ENCODE data around the gene STAB1. TPM values are rescaled to one million over a fixed set of nuclear protein-coding genes. Genes with fewer than 3 reads are reported as not detected.

The STAB1 gene, protein sequence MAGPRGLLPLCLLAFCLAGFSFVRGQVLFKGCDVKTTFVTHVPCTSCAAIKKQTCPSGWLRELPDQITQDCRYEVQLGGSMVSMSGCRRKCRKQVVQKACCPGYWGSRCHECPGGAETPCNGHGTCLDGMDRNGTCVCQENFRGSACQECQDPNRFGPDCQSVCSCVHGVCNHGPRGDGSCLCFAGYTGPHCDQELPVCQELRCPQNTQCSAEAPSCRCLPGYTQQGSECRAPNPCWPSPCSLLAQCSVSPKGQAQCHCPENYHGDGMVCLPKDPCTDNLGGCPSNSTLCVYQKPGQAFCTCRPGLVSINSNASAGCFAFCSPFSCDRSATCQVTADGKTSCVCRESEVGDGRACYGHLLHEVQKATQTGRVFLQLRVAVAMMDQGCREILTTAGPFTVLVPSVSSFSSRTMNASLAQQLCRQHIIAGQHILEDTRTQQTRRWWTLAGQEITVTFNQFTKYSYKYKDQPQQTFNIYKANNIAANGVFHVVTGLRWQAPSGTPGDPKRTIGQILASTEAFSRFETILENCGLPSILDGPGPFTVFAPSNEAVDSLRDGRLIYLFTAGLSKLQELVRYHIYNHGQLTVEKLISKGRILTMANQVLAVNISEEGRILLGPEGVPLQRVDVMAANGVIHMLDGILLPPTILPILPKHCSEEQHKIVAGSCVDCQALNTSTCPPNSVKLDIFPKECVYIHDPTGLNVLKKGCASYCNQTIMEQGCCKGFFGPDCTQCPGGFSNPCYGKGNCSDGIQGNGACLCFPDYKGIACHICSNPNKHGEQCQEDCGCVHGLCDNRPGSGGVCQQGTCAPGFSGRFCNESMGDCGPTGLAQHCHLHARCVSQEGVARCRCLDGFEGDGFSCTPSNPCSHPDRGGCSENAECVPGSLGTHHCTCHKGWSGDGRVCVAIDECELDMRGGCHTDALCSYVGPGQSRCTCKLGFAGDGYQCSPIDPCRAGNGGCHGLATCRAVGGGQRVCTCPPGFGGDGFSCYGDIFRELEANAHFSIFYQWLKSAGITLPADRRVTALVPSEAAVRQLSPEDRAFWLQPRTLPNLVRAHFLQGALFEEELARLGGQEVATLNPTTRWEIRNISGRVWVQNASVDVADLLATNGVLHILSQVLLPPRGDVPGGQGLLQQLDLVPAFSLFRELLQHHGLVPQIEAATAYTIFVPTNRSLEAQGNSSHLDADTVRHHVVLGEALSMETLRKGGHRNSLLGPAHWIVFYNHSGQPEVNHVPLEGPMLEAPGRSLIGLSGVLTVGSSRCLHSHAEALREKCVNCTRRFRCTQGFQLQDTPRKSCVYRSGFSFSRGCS (N-terminal part only)
- not detected in 2 replicates for total RNA-seq (2014; rRNA removed; shearing (Covaris generic); ENCODE audit: low replicate concordance)

DNA sequence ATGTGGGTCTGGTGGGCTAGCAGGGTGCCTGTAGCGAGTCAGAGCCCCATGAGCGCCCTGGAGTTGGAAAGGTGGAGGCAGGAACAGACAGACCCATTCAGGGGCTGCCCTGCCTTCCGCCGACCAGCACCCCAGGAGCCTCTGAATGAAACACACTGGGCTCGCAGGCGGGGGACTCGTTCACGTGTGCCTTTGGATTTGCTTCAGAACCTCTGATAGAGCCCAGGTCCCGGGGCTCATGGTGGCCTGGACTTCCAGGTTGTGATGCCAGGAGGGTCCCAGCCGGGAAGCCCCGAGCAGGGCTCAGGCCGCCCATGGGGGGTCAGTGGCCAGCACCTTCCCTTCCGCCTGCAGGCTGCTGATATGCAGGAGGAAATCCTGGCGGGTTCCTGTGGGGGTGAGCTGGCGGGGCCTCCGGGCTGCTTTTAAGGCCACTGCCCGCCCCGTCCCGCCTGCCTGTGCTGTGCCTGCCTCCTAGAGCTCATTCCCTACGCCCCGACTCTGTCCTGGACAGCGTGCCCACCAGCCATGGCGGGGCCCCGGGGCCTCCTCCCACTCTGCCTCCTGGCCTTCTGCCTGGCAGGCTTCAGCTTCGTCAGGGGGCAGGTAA is at the start of gene STAB1:
STAB1 (plus strand) TSS at position 453 of the 610 bp plus-strand sequence; CDS start at position 529, 76 bp downstream.
- no peak within 1 kb of the TSS for H3K4me3 ChIP-seq (ENCODE audit: low read length)
- DNase-seq = no peak
- no peak within 1 kb of the TSS for H3K4me2 ChIP-seq (ENCODE audit: low read depth, low read length, poor library complexity, severe bottlenecking)
- no peaks in the 10 kb centered on the region for H3K9me3 ChIP-seq (ENCODE audit: low read length)
- no peak within 1 kb of the TSS for H3K9ac ChIP-seq (ENCODE audit: low read length)
- no peak within 1 kb of the TSS for H3K27ac ChIP-seq (ENCODE audit: low read length)
- H3K27me3 ChIP-seq (ENCODE audit: low read length) = no peaks in the 10 kb centered on the region
- no peaks in the 10 kb centered on the region for H4K20me1 ChIP-seq (ENCODE audit: insufficient read depth, low read depth, low read length)
- no peaks in the 10 kb centered on the region for H3K79me2 ChIP-seq (ENCODE audit: low read length)
- no peak within 1 kb of the TSS for H2AFZ ChIP-seq (ENCODE audit: low read length)
- no peaks in the 10 kb centered on the region for H3K9me2 ChIP-seq (replicated peaks; ENCODE audit: insufficient read depth, low read length)
- no peaks in the 10 kb centered on the region for H3K4me1 ChIP-seq (ENCODE audit: low read length)
- H3K36me3 ChIP-seq (ENCODE audit: insufficient read depth, low read length) = 0 out of 2 replicates have a peak, but pooled peaks cover 2% of the 10 kb centered on the region

DNA sequence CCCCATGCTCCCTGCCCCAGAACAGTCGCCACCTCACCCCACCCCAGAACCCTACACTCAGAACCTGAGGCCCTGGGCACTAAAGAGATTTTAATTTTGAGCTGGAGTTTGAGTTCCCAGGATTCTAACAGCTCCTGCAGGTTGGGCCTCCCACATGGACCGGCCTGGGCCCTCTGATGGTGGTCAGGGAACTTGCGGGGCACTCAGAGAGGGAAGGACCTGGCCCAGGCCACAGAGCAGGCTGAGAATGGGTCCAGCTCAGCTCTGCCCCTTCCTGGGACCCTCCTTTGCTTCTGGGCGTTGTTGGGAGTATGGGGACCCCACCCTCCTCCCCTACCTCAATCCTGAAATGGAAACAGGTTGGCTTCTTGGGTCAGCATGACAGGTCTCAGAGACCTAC is 49.1 kb upstream of the STAB1 start:
- H3K4me2 ChIP-seq (ENCODE audit: low read depth, low read length, poor library complexity, severe bottlenecking) = no peak overlapping the region
- H4K20me1 ChIP-seq (ENCODE audit: insufficient read depth, low read depth, low read length) = no peaks in the 10 kb centered on the region
- no peak for DNase-seq

DNA sequence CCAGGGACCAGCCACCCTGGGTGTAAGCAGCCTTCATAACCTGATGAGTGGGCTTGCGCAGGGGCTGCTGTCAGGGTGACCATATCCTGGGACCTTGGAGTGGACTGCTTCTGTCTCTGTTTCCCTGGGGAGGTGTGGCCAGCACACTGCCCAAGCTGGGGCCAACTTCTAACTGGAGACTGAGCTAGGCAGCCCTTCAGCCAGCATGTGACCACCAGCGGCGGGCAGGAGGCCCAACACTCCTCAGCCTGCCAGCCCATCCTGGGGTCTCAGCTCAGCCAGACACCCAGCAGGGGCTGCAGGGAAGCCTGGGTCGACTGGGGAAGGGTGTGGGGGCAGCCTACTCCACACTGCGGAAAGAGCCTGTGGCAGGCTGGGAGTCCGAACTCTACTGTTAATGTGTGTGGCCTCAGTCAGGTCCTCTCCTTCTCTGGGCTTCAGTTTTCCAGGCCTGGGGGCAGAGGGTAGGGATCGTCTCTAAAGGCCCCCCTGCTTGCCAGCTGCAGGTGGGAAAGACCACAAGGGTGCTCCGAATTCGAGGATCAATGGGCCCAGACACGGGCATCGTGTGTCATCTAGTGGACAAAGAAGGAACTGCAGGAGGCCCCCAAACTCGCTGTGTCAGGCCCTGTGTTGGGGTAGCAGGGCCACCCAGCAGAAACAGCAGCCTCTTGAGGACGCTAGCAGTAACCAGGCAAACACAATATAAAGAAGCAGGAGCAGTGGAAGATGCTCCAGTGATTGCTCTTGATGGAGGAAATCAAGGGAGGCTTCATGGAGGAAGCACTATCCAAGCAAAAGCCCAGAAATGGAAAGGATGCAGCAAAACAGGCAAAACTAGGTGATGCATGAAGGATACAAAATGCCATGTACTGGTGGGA is 48.3 kb upstream of the STAB1 start:
- H3K36me3 ChIP-seq (ENCODE audit: insufficient read depth, low read length) = no peaks in the 10 kb centered on the region
- no peaks in the 10 kb centered on the region for H3K27me3 ChIP-seq (ENCODE audit: low read length)
- no peaks in the 10 kb centered on the region for H3K9me3 ChIP-seq (ENCODE audit: low read length)
- no peaks in the 10 kb centered on the region for H3K79me2 ChIP-seq (ENCODE audit: low read length)
- H3K27ac ChIP-seq (ENCODE audit: low read length) = no peak overlapping the region
- no peaks in the 10 kb centered on the region for H4K20me1 ChIP-seq (ENCODE audit: insufficient read depth, low read depth, low read length)
- H3K9ac ChIP-seq (ENCODE audit: low read length) = no peak overlapping the region
- no peak overlapping the region for H3K4me2 ChIP-seq (ENCODE audit: low read depth, low read length, poor library complexity, severe bottlenecking)
- H3K9me2 ChIP-seq (replicated peaks; ENCODE audit: insufficient read depth, low read length) = no peaks in the 10 kb centered on the region
- no peak overlapping the region for H3K4me3 ChIP-seq (ENCODE audit: low read length)
- peak; percentile 93 for DNase-seq
- H2AFZ ChIP-seq (ENCODE audit: low read length) = no peak overlapping the region
- peaks cover 6% of the 10 kb centered on the region; the same call in 1 of the 2 replicates for H3K4me1 ChIP-seq (ENCODE audit: low read length)

More for the DNA sequence above, 49.1 kb upstream of the STAB1 start:
- Histone ChIP-seq H3K36me3 (ENCODE audit: insufficient read depth, low read length) (no peaks in the 10 kb centered on the region), H3K79me2 (ENCODE audit: low read length) (no peaks in the 10 kb centered on the region), H2AFZ (ENCODE audit: low read length) (no peak overlapping the region), H3K9me3 (ENCODE audit: low read length) (no peaks in the 10 kb centered on the region), H3K4me3 (ENCODE audit: low read length) (no peak overlapping the region), H3K9ac (ENCODE audit: low read length) (no peak overlapping the region), H3K9me2 (replicated peaks; ENCODE audit: insufficient read depth, low read length) (no peaks in the 10 kb centered on the region), H3K4me1 (ENCODE audit: low read length) (peaks cover 6% of the 10 kb centered on the region; the same call in 1 of the 2 replicates), H3K27ac (ENCODE audit: low read length) (no peak overlapping the region), H3K27me3 (ENCODE audit: low read length) (no peaks in the 10 kb centered on the region)

DNA sequence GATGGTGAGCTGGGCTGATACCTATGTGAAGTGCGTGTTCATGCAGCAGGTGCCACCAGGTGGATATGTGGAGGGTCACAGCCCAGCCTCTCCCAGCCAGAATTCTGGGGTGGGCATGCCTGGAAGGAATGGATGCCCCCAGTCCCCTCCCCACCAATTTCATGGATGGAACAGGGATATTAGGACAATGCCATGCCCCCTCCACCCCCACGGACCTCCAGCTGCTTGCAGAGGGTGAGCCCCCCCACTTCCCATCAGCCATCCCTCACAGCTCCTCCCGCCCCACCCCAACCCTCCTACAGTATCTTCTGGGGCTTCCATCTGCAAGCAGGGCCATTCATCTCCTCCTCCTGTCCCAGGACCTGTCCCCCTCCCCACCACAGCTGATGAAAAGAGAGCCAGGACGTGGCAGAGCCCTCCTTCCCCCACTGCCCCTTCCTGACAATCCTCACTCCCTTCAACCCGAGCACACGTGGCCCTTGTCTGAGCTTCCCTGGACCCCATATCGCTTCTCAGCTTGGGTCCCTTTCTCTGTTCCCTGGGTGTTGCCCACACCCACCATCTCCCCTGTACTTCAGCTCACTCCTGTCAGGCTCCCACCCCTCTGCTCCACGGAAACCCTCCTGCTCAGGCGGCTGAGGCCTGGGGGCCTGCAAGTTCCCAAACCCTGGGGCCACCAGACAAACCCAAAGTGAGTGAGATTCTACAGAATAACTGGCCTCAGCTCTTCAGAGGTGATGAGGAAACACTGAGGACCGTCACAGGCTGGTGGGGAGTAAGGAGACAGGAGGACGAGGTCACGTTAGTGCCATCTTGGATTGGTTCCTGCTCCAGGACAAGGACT is 47.4 kb upstream of the STAB1 start:
- Histone ChIP-seq H2AFZ (ENCODE audit: low read length) (no peak overlapping the region), H3K9me3 (ENCODE audit: low read length) (no peaks in the 10 kb centered on the region), H3K4me1 (ENCODE audit: low read length) (peaks cover 6% of the 10 kb centered on the region; the same call in 1 of the 2 replicates), H3K4me3 (ENCODE audit: low read length) (no peak overlapping the region), H3K36me3 (ENCODE audit: insufficient read depth, low read length) (no peaks in the 10 kb centered on the region), H3K9ac (ENCODE audit: low read length) (no peak overlapping the region), H3K9me2 (replicated peaks; ENCODE audit: insufficient read depth, low read length) (no peaks in the 10 kb centered on the region), H3K27me3 (ENCODE audit: low read length) (no peaks in the 10 kb centered on the region), H3K4me2 (ENCODE audit: low read depth, low read length, poor library complexity, severe bottlenecking) (no peak overlapping the region), H4K20me1 (ENCODE audit: insufficient read depth, low read depth, low read length) (no peaks in the 10 kb centered on the region), H3K79me2 (ENCODE audit: low read length) (no peaks in the 10 kb centered on the region), H3K27ac (ENCODE audit: low read length) (no peak overlapping the region)
- DNase-seq = no peak

DNA sequence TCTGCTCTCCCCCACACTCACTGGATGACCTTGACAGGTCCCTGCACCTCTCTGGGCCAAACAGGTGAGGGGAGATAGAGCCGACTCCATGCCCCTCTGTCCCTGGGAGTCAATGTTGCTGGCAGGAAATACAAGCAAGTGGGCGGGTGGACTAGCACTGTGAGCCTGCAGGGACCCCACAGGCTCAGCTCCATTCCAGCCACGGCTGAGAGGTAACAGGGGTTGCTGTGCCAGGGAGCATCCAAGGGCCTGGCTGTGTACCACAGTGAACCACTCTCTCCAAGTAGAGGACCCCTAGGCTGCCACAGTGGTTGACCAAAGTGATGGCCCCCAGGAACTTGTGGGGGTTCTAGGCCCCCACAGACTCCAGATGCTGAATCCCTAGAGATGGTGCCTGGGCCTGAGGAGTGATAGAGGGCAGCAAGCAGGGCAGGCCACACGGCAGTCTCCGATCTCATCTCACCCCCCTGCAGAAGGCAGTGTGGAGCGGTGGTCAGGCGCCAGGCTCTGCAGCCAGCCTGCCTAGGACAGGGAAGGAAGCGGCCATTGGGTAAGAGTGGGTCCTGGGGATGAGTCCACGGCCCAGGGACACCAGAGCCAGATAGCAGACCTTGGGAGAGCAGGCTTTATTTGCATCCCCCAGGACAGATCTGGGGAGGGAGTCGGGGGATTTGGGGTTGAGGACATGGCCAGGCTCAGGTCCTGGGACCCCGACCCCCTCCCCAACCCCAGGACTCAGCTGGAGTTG is 44.5 kb upstream of the STAB1 start:
- no peaks in the 10 kb centered on the region for H3K9me3 ChIP-seq (ENCODE audit: low read length)
- H3K27ac ChIP-seq (ENCODE audit: low read length) = no peak overlapping the region
- no peaks in the 10 kb centered on the region for H4K20me1 ChIP-seq (ENCODE audit: insufficient read depth, low read depth, low read length)
- H3K4me3 ChIP-seq (ENCODE audit: low read length) = no peak overlapping the region
- H3K27me3 ChIP-seq (ENCODE audit: low read length) = no peaks in the 10 kb centered on the region
- H3K79me2 ChIP-seq (ENCODE audit: low read length) = peaks cover 6% of the 10 kb centered on the region
- H3K36me3 ChIP-seq (ENCODE audit: insufficient read depth, low read length) = no peaks in the 10 kb centered on the region
- no peak overlapping the region for H3K4me2 ChIP-seq (ENCODE audit: low read depth, low read length, poor library complexity, severe bottlenecking)
- no peaks in the 10 kb centered on the region for H3K9me2 ChIP-seq (replicated peaks; ENCODE audit: insufficient read depth, low read length)
- H2AFZ ChIP-seq (ENCODE audit: low read length) = no peak overlapping the region
- H3K9ac ChIP-seq (ENCODE audit: low read length) = no peak overlapping the region
- no peak for DNase-seq
- H3K4me1 ChIP-seq (ENCODE audit: low read length) = peaks cover 11% of the 10 kb centered on the region

DNA sequence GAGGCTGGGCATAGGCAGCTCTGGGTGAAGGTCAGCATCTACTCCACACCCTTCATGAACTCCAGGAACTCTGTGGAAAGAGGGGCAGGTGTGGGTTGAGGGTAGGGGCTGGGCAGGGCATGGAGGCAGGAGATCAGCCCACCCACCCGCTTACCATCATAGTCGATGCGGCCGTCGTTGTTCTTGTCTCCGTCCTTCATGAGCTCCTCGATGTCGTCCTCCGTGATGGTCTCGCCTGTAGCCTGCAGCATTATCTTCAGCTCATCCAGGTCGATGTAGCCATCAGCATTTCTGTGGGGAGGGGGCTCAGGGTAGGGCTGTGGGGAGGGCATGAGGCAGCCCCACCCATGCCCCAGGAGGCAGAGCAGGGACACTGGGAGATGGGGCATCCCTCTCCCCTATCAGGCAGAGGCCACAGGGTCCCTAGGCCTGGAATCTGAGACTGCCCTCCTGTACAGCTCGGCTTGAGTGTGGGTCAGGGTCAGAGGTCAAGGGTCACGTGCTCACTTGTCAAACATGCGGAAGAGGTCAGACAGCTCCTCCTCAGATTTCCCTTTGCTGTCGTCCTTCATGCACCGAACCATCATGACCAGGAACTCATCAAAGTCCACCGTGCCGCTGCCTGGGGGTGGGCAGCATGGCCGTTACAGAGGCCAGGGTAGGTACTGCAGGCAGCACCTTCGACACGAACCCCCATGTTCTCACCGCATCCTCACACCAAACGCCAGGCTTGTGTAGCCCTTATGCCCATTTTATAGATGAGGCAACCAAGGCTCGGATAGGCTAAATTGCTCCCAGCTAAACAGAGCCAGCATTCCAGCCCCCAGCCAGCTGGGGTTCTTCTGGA is 43.7 kb upstream of the STAB1 start:
- no peaks in the 10 kb centered on the region for H4K20me1 ChIP-seq (ENCODE audit: insufficient read depth, low read depth, low read length)
- H3K9me2 ChIP-seq (replicated peaks; ENCODE audit: insufficient read depth, low read length) = no peaks in the 10 kb centered on the region
- H3K27me3 ChIP-seq (ENCODE audit: low read length) = no peaks in the 10 kb centered on the region
- no peaks in the 10 kb centered on the region for H3K36me3 ChIP-seq (ENCODE audit: insufficient read depth, low read length)
- H3K9me3 ChIP-seq (ENCODE audit: low read length) = no peaks in the 10 kb centered on the region
- H3K4me3 ChIP-seq (ENCODE audit: low read length) = no peak overlapping the region
- peaks cover 14% of the 10 kb centered on the region for H3K79me2 ChIP-seq (ENCODE audit: low read length)
- H3K4me1 ChIP-seq (ENCODE audit: low read length) = peaks cover 13% of the 10 kb centered on the region
- no peak for DNase-seq
- no peak overlapping the region for H2AFZ ChIP-seq (ENCODE audit: low read length)
- H3K4me2 ChIP-seq (ENCODE audit: low read depth, low read length, poor library complexity, severe bottlenecking) = no peak overlapping the region
- H3K9ac ChIP-seq (ENCODE audit: low read length) = no peak overlapping the region
- no peak overlapping the region for H3K27ac ChIP-seq (ENCODE audit: low read length)
